H9 (cell line): ENCODE results near the gene IGFL2. TPM values are rescaled to one million over a fixed set of nuclear protein-coding genes. Genes with fewer than 3 reads are reported as not detected.

Experiments used
- DNase-seq: peaks from one replicate; pipeline ENCODE4 v3.0.0-alpha.2; 2017
- H2AFZ ChIP-seq: one replicate; pipeline ENCODE4 v1.6.1; 2013; ENCODE audit warnings: mild to moderate bottlenecking, low read length, control low read depth, moderate library complexity
- H2AK5ac ChIP-seq: 2 replicates; pipeline ENCODE4 v1.6.1; 2013; ENCODE audit warnings: low read length, control low read depth, mixed read lengths; ENCODE audit not compliant: insufficient read length
- H2BK120ac ChIP-seq: one replicate; pipeline ENCODE4 v1.6.1; 2013; ENCODE audit warnings: low read depth, mild to moderate bottlenecking, low read length, control low read depth, inconsistent platforms; ENCODE audit not compliant: poor library complexity, severe bottlenecking
- H2BK12ac ChIP-seq: 2 replicates; pipeline ENCODE4 v1.6.1; 2013; ENCODE audit warnings: low read length, control low read depth, mixed read lengths, low read depth; ENCODE audit not compliant: insufficient read length
- H2BK15ac ChIP-seq: 2 replicates; pipeline ENCODE4 v1.6.1; 2013; ENCODE audit warnings: low read depth, low read length, control low read depth
- H2BK20ac ChIP-seq: one replicate; pipeline ENCODE4 v1.6.1; 2013; ENCODE audit warnings: low read depth, mild to moderate bottlenecking, low read length, control low read depth, inconsistent platforms; ENCODE audit not compliant: poor library complexity, severe bottlenecking
- H2BK5ac ChIP-seq: 2 replicates; pipeline ENCODE4 v1.6.1; 2013; ENCODE audit warnings: low read length, control low read depth, mixed read lengths; ENCODE audit not compliant: insufficient read length
- H3K14ac ChIP-seq: 2 replicates; pipeline ENCODE4 v1.6.1; 2013; ENCODE audit warnings: low read length, control low read depth; ENCODE audit not compliant: insufficient read depth
- H3K18ac ChIP-seq: 2 replicates; pipeline ENCODE4 v1.6.1; 2013; ENCODE audit warnings: low read depth, mild to moderate bottlenecking, mixed read lengths, low read length, control low read depth; ENCODE audit not compliant: insufficient read length
- H3K23ac ChIP-seq: 2 replicates; pipeline ENCODE4 v1.6.1; 2013; ENCODE audit warnings: low read length, control low read depth, mixed read lengths, low read depth; ENCODE audit not compliant: insufficient read length
- H3K23me2 ChIP-seq: 2 replicates; pipeline ENCODE4 v1.6.1; 2013; ENCODE audit warnings: low read depth, mild to moderate bottlenecking, mixed read lengths, low read length, control low read depth; ENCODE audit not compliant: insufficient read length, poor library complexity, severe bottlenecking
- H3K27ac ChIP-seq: 2 replicates; pipeline ENCODE4 v1.5.1; 2013; ENCODE audit warnings: low read length, control low read depth, mixed read lengths, low read depth; ENCODE audit not compliant: insufficient read length
- H3K27me3 ChIP-seq: 2 replicates; pipeline ENCODE4 v1.6.1; 2013; ENCODE audit warnings: low read length, control low read depth, inconsistent platforms; ENCODE audit not compliant: insufficient read depth
- H3K4ac ChIP-seq: 2 replicates; pipeline ENCODE4 v1.6.1; 2013; ENCODE audit warnings: low read depth, mild to moderate bottlenecking, control low read depth, inconsistent platforms, low read length, moderate library complexity
- H3K4me1 ChIP-seq: 2 replicates; pipeline ENCODE4 v1.6.1; 2013; ENCODE audit warnings: low read length, control low read depth, inconsistent platforms; ENCODE audit not compliant: insufficient read depth
- H3K4me2 ChIP-seq: 2 replicates; pipeline ENCODE4 v1.6.1; 2013; ENCODE audit warnings: low read length, control low read depth, mixed read lengths; ENCODE audit not compliant: insufficient read length, insufficient read depth
- H3K56ac ChIP-seq: 2 replicates; pipeline ENCODE4 v1.6.1; 2013; ENCODE audit warnings: low read depth, mild to moderate bottlenecking, mixed read lengths, low read length, control low read depth; ENCODE audit not compliant: insufficient read length
- H3K79me1 ChIP-seq: 2 replicates; pipeline ENCODE4 v1.6.1; 2013; ENCODE audit warnings: low read depth, mild to moderate bottlenecking, moderate library complexity, low read length, control low read depth, inconsistent platforms; ENCODE audit not compliant: insufficient read depth, poor library complexity, severe bottlenecking
- H3K79me2 ChIP-seq: 2 replicates; pipeline ENCODE4 v1.6.1; 2013; ENCODE audit warnings: low read length, control low read depth, inconsistent platforms; ENCODE audit not compliant: insufficient read depth
- H3K9ac ChIP-seq: 2 replicates; pipeline ENCODE4 v1.6.1; 2013; ENCODE audit warnings: low read length, control low read depth, mixed read lengths; ENCODE audit not compliant: insufficient read length; ENCODE audit errors: extremely low read depth
- H3K9me3 ChIP-seq: one replicate; pipeline ENCODE4 v1.6.1; 2013; ENCODE audit warnings: low read depth, low read length, inconsistent platforms; ENCODE audit not compliant: control insufficient read depth
- H3T11ph ChIP-seq: one replicate; pipeline ENCODE4 v1.6.1; 2013; ENCODE audit warnings: mild to moderate bottlenecking, low read length, control low read depth, inconsistent platforms
- H4K20me1 ChIP-seq: one replicate; pipeline ENCODE4 v1.6.1; 2013; ENCODE audit not compliant: control insufficient read depth, insufficient read length, insufficient read depth
- H4K5ac ChIP-seq: 2 replicates; pipeline ENCODE4 v1.6.1; 2013; ENCODE audit warnings: low read depth, mild to moderate bottlenecking, mixed read lengths, low read length, control low read depth; ENCODE audit not compliant: insufficient read length
- H4K8ac ChIP-seq: replicated peaks from 2 replicates; pipeline ENCODE4 v1.6.1; 2013; ENCODE audit warnings: low read length, control low read depth, mixed read lengths, low read depth; ENCODE audit not compliant: insufficient read length
- H4K91ac ChIP-seq: 2 replicates; pipeline ENCODE4 v1.6.1; 2013; ENCODE audit warnings: low read depth, mild to moderate bottlenecking, moderate library complexity, mixed read lengths, low read length, control low read depth; ENCODE audit not compliant: insufficient read length
- H3K27ac Mint-ChIP-seq, 3 experiments: 2 replicates in 2 of 3; 3 replicates in 1 of 3; pipeline ENCODE4 v1.8.0; 2020 to 2021; ENCODE audit warnings: mixed read lengths in 3 of 3, mild to moderate bottlenecking in 1 of 3, moderate library complexity in 1 of 3
- H3K27me3 Mint-ChIP-seq: 2 replicates; pipeline ENCODE4 v1.8.0; 2021; ENCODE audit warnings: low read depth, mild to moderate bottlenecking, moderate library complexity, mixed read lengths
- H3K36me3 Mint-ChIP-seq, 3 experiments: 2 replicates in 2 of 3; 3 replicates in 1 of 3; pipeline ENCODE4 v1.8.0; 2020 to 2021; ENCODE audit warnings: low read depth in 3 of 3, mixed read lengths in 3 of 3; ENCODE audit not compliant: insufficient read depth in 1 of 3
- H3K4me1 Mint-ChIP-seq, 2 experiments: 2 replicates each; pipeline ENCODE4 v1.8.0; 2020; ENCODE audit warnings: mixed read lengths in 2 of 2
- H3K4me3 Mint-ChIP-seq, 2 experiments: 2 replicates in 1 of 2; 3 replicates in 1 of 2; pipeline ENCODE4 v1.8.0; 2020 to 2021; ENCODE audit warnings: mild to moderate bottlenecking in 2 of 2, mixed read lengths in 2 of 2, moderate library complexity in 1 of 2
- H3K9me3 Mint-ChIP-seq, 2 experiments: 2 replicates in 1 of 2; 3 replicates in 1 of 2; pipeline ENCODE4 v1.8.0; 2020; ENCODE audit warnings: mild to moderate bottlenecking in 2 of 2, mixed read lengths in 2 of 2, moderate library complexity in 1 of 2
- CTCF ChIP-seq: fragments of 200-600 bp; sonication (generic); conservative IDR thresholded peaks from 3 replicates; pipeline ENCODE4 v1.8.0; 2021; ENCODE audit warnings: antibody characterized with exemption, mild to moderate bottlenecking
- WGBS: extraction: QIAGEN DNeasy Blood & Tissue Kit; methylation state at CpG from one replicate; pipeline ENCODE4 v1.1.7; 2013; ENCODE audit warnings: missing lambda C conversion rate, low lambda C conversion rate, mixed read lengths; ENCODE audit not compliant: insufficient read length; ENCODE audit errors: extremely low coverage; 5-methylcytosine and 5-hydroxymethylcytosine counted together
- total RNA-seq: library from RNA; stranded (reverse); gene quantifications from 2 replicates; pipeline ENCODE4 v1.2.1, GENCODE V29; 2021

Gene IGFL2
- total RNA-seq, 1 experiment from 2014 or later, result not detected

- no peak overlapping the region for H3K4me3 Mint-ChIP-seq
- Histone ChIP-seq H4K91ac (no peak overlapping the region), H4K8ac (no peak overlapping the region), H3K79me2 (no peaks in the 10 kb centered on the region), H3K23ac (no peak overlapping the region), H4K5ac (no peak overlapping the region), H2AK5ac (no peak overlapping the region), H3K23me2 (no peaks in the 10 kb centered on the region), H2BK12ac (no peak overlapping the region), H3K9me3 (no peaks in the 10 kb centered on the region), H3K79me1 (no peaks in the 10 kb centered on the region), H3K27me3 (no peaks in the 10 kb centered on the region), H3K4me1 (no peaks in the 10 kb centered on the region; the same call in 1 of the 2 replicates), H3K56ac (no peak overlapping the region), H2BK120ac (no peak overlapping the region), H2BK20ac (no peak overlapping the region), H2AFZ (no peak overlapping the region), H2BK15ac (no peak overlapping the region), H3T11ph (no peak overlapping the region), H3K18ac (no peak overlapping the region), H4K20me1 (no peaks in the 10 kb centered on the region), H3K4ac (no peak overlapping the region), H3K9ac (no peak overlapping the region), H3K14ac (no peak overlapping the region), H3K4me2 (no peak overlapping the region), H2BK5ac (no peak overlapping the region), H3K27ac (no peak overlapping the region)
- DNase-seq, result no peak
- no peaks in the 10 kb centered on the region; a peak in 1 of 7 replicates for H3K36me3 Mint-ChIP-seq
- no CpG with 5 or more reads among the region's 2 CpGs for WGBS
- no peak overlapping the region for H3K27ac Mint-ChIP-seq
- H3K9me3 Mint-ChIP-seq, result peaks cover 5 to 7% of the 10 kb centered on the region in 2 experiments
- H3K4me1 Mint-ChIP-seq, result peaks cover 10% of the 10 kb centered on the region in 2 experiments
- H3K27me3 Mint-ChIP-seq, result peaks cover 10% of the 10 kb centered on the region
- TF ChIP-seq CTCF, result no peak
These were observed 35.5 kb upstream of the IGFL2 start for GRCh38 chr19:46112527-46112926.
